NCI-H510A (cell line): ENCODE results near the gene PPP1R12B.
"Not testable (repeated sequence)": the region's sequence is repeated elsewhere in the genome, so short reads cannot be mapped to it uniquely, and the experiment has no call there.

ENCODE experiments used
- DNase-seq: peaks from one replicate; lab custom pipeline; 2025; lab: John Stamatoyannopoulos, UW

Gene PPP1R12B

GRCh38 chr1:202488178-202488649 lies 139.7 kb downstream of the PPP1R12B start:
- not testable (repeated sequence) for DNase-seq

DNA sequence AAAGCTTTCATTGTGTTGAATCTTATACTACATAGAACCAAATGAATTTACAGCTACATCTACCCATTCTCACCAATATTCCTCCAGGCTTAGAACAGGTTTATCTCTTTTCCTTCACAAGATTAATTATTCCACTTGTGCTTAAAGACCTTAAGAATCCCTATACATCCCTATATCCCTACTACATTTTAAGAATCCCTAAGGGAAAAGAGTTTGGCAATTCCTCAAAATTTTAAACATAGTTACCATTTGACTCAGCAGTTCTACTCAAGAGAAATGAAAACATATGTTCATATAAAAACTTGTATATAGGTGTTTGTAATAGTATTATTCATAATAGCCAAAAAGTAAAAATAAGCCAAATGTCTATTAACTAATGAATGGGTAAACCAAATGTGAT lies 140.6 kb downstream of the PPP1R12B start:
- not testable (repeated sequence) for DNase-seq

- not testable (repeated sequence) for DNase-seq
These were observed 144.6 kb downstream of the PPP1R12B start for GRCh38 chr1:202493112-202493511.

DNA sequence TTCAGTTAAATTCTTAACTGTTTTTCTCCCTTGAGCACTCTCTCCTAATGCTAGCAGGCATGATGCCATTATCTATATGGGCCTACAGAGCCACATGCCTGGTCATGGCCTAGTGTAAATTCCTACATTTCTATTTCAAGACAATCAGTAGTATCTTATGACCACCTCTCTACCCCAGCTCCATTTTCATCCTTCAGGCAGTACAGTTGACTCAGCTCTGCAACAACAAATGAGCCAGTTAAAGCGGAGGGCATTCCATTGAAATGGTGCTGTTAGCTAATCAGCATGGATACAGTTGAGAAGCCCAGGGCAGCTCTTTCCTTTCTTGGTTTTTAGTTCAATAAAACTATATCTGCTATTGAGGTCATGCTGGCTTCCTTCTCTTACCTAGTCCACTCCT lies 150.0 kb downstream of the PPP1R12B start:
- DNase-seq: no peak

DNA sequence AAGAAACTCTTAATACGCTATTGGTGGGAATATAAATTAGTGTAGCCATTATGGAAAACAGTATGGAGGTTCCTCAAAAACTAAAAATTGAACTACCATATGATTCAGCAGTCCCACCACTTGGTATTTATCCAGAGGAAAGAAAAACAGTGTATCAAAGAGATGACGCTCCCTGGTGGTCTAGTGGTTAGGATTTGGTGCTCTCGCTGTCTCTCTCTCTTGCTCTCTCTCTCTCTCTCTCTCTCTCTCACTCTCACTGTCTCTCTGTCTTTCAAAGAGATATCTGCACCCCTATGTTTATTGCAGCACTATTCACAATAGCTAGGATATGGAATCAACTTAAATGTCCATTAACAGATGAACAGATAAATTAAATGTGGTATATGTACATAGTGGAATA lies 151.5 kb downstream of the PPP1R12B start:
- DNase-seq: not testable (repeated sequence)

GRCh38 chr1:202501281-202501680 lies 152.8 kb downstream of the PPP1R12B start:
- DNase-seq: no peak

GRCh38 chr1:202505356-202505755 lies 156.9 kb downstream of the PPP1R12B start:
- DNase-seq: no peak

- not testable (repeated sequence) for DNase-seq
These were observed 157.5 kb downstream of the PPP1R12B start for GRCh38 chr1:202505880-202506575.

GRCh38 chr1:202508863-202509262 lies 160.4 kb downstream of the PPP1R12B start:
- DNase-seq: not testable (repeated sequence)

DNA sequence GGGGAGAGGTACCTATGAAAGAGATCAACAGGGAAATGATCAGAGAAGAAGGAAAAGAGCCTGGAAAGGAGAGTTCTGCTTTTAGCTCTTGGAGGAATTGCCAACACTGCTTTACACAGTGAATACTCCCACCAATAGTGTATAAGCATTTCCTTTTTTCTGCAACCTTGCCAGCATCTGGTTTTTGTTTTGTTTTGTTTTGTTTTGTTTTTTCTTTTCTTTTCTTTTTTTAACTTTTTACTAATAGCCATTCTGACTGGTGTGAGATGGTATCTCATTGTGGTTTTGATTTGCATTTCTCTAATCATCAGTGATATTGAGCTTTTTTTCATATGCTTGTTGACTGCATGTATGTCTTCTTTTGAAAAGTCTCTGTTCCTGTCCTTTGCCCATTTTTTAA lies 165.4 kb downstream of the PPP1R12B start:
- DNase-seq: not testable (repeated sequence)

DNA sequence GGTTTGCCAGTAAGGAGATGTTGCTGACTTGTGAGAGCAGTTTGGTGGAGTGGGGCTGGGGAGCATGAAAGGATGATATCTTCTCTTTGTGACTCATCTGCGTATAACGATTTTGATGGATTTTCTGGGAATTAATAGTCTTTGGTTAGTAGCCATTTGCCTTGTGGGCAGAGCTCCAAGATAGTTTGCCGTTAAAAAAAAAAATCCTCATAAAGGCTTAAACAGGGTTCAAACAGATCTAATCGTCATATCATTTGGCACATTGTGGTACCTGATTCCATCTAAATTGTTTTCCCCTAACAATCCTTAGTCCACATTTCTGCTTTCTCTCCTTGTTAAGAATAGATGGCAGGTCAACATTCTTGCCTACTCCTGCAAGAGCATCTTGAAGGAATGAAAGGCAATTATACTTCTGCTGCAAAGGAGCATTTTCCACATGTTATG lies 168.0 kb downstream of the PPP1R12B start:
- DNase-seq: no peak

DNA sequence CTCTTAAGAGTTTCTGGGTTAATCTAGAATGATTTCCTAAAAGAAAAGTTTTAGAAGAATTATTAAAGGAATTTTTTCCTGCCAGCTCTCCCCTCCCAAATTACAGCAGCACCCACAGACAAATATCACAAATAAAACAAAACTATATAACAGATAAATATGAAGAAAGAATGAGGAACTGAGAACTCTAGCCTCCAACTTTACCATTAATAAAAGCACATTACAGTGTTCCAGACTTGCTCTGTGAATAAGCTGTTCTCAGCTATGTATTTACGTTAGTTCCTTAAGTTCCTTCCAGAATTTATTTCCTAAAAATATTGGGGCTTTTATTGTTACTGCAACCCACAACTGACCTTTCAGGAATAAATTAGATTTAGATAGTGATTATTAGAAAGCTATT lies 168.6 kb downstream of the PPP1R12B start:
- not testable (repeated sequence) for DNase-seq

DNA sequence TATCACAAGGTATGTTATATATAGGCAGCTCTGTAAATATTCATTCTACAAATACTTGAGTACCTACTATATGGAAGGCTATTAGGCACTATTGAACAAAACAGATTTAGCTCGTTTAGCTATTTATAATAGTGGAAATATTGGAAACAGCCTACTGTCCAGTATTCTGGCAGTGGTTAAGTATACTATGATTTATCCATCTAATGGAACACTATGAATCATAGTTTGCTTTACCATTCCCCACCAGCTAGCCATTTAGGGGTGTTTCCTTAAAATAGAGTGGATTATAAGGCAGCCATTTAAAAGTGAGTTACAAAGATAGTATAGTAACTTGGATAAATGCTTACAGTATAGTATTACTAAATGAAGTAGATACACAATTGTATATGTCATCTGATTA lies 169.7 kb downstream of the PPP1R12B start:
- not testable (repeated sequence) for DNase-seq

- DNase-seq: not testable (repeated sequence)
These were observed 170.4 kb downstream of the PPP1R12B start for GRCh38 chr1:202518905-202519304.

- not testable (repeated sequence) for DNase-seq
These were observed 171.8 kb downstream of the PPP1R12B start for GRCh38 chr1:202520129-202520856.

DNA sequence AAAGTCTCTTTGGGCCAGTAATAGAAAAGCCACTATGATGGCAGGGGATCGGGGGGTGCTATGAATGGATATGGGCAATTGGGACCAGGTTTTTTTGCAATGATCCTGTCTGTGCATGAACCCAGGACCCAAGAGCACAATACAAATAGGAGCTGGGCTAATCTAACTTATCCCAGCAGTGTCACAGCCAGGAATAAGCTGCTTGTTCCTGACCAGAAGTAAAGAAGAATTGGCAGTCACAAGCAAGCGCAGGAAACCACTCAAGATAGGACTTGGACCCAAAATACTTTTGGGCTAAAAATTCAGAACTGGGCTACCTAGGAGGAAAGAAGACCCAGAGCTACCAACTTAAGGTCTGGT lies 172.3 kb downstream of the PPP1R12B start:
- not testable (repeated sequence) for DNase-seq

DNA sequence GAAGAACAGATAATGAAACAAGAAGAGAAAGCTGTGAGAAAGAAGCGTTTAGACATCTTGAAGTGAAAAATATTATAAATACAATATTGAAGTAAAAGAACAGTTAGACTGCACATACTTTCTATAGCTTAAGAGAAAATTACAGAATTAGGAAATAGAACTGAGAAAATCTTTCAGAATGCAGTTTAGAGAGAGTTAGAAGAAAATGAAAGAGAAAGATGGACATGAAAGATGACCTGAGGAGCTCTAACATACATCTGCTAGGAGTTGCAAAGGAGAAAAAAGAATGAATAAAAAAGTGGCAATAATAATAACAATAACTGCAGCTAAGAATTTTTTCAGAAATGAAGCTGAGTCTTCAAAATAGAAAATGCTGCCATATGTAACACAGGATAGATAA lies 173.0 kb downstream of the PPP1R12B start:
- DNase-seq: not testable (repeated sequence)

DNA sequence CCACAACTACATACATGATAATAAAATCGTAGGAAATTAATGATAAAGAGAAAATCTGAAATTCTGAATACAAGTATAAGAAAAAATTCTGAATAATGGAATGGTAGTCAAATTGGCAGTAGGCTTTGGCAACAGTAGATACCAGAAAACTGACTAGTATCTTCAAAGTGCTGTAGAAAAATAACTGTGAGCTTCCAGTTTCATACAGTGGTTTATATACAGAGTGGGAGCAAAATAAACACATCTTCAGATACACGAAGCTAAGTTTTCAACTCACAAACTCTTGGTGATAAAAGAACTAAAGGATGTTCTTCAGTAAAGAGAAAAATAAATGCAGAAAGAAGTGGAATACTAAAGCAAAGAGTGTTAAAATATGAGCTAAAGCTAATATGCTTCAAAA lies 173.4 kb downstream of the PPP1R12B start:
- DNase-seq: no peak

- not testable (repeated sequence) for DNase-seq
These were observed 177.6 kb downstream of the PPP1R12B start for GRCh38 chr1:202526056-202526455.

- not testable (repeated sequence) for DNase-seq
These were observed 179.7 kb downstream of the PPP1R12B start for GRCh38 chr1:202528096-202528722.

DNA sequence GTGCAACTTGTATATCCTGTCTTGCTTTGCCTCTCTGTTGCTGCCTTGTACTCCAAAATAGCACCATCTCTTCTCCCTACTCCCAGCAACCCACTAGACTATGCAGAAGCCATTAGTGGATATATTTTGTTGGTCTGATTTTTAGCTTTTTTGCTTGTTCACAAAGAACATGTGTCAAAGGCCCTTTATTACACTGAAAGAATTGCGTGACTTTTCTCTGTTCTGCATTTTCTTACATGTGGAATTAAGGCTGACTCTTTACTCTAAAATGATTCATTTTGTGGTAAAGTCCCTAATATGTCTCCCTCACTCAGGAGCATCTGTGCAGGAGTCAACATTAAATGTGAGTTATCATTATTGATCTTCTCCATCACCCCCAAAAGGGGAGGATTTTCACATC lies 182.2 kb downstream of the PPP1R12B start:
- not testable (repeated sequence) for DNase-seq

- no peak for DNase-seq
These were observed 182.9 kb downstream of the PPP1R12B start for GRCh38 chr1:202531472-202531811.
